BJ (cell line): ENCODE measurements around the gene LRCOL1. TPM values are rescaled to one million over a fixed set of nuclear protein-coding genes. Genes with fewer than 3 reads are reported as not detected.

Experiments used
- CTCF ChIA-PET: fragments of 350-600 bp; formaldehyde crosslinking; extraction: SDS; loops from one replicate; lab custom pipeline; 2021; ENCODE audit warnings: antibody characterized with exemption, inconsistent platforms; lab: Yijun Ruan, JAX
- POLR2A ChIA-PET: fragments of 300-600 bp; sonication (Branson Sonifier 250); formaldehyde crosslinking; extraction: SDS; loops from one replicate; lab custom pipeline; 2021; ENCODE audit warnings: antibody characterized with exemption; lab: Charles Lee
- DNase-seq: peaks from one replicate; pipeline ENCODE4 v3.0.0-alpha.2; 2011; ENCODE audit warnings: low read depth
- H3K27me3 ChIP-seq: 2 replicates; pipeline ENCODE4 v1.6.0; 2011; ENCODE audit warnings: low read length; ENCODE audit not compliant: control insufficient read depth, insufficient read depth
- H3K36me3 ChIP-seq: 2 replicates; pipeline ENCODE4 v1.5.1; 2011; ENCODE audit warnings: low read length; ENCODE audit not compliant: control insufficient read depth, insufficient read depth
- H3K4me3 ChIP-seq: 2 replicates; pipeline ENCODE4 v1.5.1; 2011; ENCODE audit warnings: low read depth, mild to moderate bottlenecking, control low read depth, low read length
- CTCF ChIP-seq: IDR thresholded peaks from 2 replicates; pipeline ENCODE4 v1.5.1; 2011; ENCODE audit warnings: low read depth, mild to moderate bottlenecking, control low read depth, inconsistent platforms, low read length, moderate library complexity; ENCODE audit not compliant: insufficient read depth
- polyA plus RNA-seq: library from polyadenylated mRNA; depleted of rRNA; stranded (reverse); fragments of >200 nt; gene quantifications from 2 replicates; pipeline ENCODE4 v1.2.3, GENCODE V29; 2011

The LRCOL1 gene
- polyA plus RNA-seq, 1 experiment = 0.15 TPM

DNA sequence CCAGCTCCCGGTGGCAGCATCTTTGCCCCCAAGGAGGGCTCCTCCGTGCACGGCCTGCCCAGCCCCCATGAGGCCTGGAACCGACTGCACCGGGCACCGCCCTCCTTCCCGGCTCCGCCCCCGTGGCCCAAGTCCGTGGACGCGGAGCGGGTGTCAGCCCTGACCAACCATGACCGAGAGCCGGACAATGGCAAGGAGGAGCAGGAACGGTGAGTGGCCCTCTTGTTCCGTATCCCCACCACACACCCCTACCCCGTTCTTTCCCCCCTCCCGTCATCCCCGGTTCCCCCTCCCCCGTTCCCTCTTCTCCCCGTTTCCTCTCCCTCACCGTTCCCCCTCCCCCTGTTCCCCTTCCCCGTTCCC, 28.3 kb downstream of the LRCOL1 start:
- no peak for TF ChIP-seq CTCF
- H3K4me3 ChIP-seq = no peak overlapping the region
- H3K27me3 ChIP-seq = no peaks in the 10 kb centered on the region
- ChIA-PET POLR2A (no interaction called here), CTCF (no interaction called here)
- peaks cover 9% of the 10 kb centered on the region for H3K36me3 ChIP-seq
- no peak for DNase-seq

DNA sequence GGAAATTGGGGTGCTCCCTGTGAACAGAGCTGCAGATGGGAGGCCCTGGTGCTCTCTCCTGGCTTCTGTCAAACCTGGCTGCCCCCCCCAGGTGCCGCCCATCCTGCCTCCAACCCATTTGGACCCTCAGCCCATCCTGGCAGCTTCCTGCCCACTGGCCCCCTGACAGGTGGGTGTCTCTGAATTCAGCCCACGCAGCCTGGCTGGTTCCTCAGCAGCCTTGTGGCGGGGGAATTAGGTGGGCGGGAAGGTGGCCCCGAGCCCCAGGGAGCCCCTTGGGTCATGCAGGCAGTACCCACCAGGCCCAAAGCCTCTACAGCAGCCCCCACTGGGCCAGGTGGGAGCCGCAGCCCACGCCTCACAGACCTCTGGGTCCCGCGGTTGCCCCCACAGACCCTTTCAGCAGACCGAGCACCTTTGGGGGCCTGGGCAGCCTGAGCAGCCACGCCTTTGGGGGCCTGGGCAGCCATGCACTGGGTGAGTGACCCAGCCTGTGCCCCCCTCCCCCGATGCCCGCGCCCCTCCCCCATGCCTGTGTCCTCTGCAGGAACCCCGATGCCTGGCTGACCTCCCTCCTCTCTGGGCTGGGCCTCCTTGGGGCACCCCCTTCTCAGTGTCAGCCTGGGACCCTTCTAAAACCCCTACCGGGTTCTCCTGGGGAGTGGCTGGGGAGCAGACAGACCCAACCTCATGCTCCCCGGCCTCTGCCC, 28.9 kb downstream of the LRCOL1 start:
- H3K36me3 ChIP-seq = peaks cover 12% of the 10 kb centered on the region
- TF ChIP-seq CTCF = no peak
- ChIA-PET POLR2A (no interaction called here), CTCF (interaction anchor here (1.4 kb wide), 1 partner anchor 33 kb away, joined by 3 read pairs; no protein-coding TSS in a partner anchor)
- H3K27me3 ChIP-seq = no peaks in the 10 kb centered on the region
- no peak overlapping the region for H3K4me3 ChIP-seq
- DNase-seq = no peak

DNA sequence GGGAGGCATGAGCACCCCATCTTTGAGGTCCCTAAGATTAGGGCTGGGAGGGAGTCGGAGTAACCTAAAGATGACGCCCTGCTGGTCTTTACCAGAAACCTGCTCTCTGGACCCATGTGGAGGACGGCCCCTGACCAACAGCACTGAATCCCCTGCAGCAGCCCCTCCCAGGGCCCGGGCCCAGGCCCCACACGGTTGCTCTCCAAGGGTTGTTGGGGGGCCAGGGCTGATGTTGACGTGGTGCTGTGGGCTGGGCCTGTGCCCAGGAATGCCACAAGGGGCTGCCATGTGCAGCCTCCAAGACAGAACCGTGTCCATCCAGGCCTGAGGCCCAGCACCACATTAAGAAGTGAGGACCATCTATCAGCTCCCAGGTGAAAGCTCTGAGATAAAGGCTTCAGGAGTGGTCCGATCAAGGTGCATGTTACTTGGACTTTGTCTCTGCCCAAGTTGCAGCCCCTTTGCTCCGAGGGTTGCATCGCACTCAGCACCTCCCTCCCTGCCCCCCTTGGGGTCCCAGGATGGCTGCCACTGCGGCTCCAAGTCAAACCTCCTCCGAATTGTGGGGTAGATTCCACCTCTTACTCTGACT, 29.6 kb downstream of the LRCOL1 start:
- POLR2A ChIA-PET = no interaction called here
- Histone ChIP-seq H3K36me3 (peaks cover 12% of the 10 kb centered on the region), H3K27me3 (no peaks in the 10 kb centered on the region), H3K4me3 (no peak overlapping the region)
- TF ChIP-seq CTCF = no peak
- CTCF ChIA-PET = interaction anchor here (1.0 to 1.4 kb wide), 3 partner anchors 18 to 34 kb away, joined by 3 to 4 read pairs (median 3); no protein-coding TSS in a partner anchor
- DNase-seq = no peak

DNA sequence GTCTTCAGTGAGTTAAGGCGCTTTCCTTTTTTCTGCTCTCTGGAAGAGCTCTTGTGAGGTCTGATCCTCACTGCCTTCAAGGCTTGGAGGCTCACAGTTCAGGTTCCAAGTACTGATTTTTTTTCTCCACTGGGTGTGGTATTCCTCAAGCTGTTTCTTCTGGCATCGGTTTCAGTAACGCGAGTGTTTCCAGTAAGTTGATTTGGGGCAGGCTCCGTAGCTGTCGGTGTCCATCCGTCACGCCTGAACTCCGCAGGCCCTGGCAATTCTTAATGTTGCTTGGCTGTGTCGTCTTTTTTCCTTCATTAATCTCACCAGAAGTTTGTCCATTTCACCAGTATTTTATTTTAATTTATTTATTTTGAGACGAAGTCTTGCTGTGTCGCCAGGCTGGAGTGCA, 30.6 kb downstream of the LRCOL1 start:
- ChIA-PET CTCF (interaction anchor here (1.0 to 1.3 kb wide), 3 partner anchors 17 to 164 kb away, joined by 3 to 4 read pairs (median 4); no protein-coding TSS in a partner anchor), POLR2A (no interaction called here)
- H3K36me3 ChIP-seq = peaks cover 16% of the 10 kb centered on the region
- no peak overlapping the region for H3K4me3 ChIP-seq
- TF ChIP-seq CTCF = no peak
- DNase-seq = no peak
- no peaks in the 10 kb centered on the region for H3K27me3 ChIP-seq

DNA sequence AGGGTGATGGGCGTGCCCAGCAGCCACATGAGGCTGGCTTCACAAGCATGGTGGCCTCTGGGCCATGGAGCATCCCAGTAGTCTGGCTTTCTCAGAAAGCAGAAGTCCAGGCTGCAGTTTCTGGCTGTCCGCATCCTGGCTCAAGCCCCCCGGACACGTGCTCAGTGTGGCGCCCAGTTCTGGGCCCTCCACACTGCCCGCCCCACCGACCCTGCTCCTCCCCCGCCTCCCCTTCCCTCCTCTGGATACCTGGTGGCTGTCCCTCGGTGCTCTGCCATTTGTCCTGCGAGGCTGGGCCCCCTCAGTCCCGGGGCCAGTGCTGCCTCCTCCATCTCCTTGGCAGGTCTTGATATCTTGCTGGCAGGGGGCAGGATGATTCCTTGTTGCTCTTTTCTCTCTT, 31.6 kb downstream of the LRCOL1 start:
- H3K36me3 ChIP-seq = peaks cover 23% of the 10 kb centered on the region
- no peak for TF ChIP-seq CTCF
- DNase-seq = no peak
- H3K4me3 ChIP-seq = no peak overlapping the region
- no peaks in the 10 kb centered on the region for H3K27me3 ChIP-seq
- ChIA-PET CTCF (no interaction called here), POLR2A (no interaction called here)
